PFSK-1 (cell line): ENCODE data around the gene ZNF593.

ENCODE experiments used
- FOXP2 ChIP-seq: optimal IDR thresholded peaks from 2 replicates; pipeline ENCODE3; 2011; ENCODE audit warnings: borderline replicate concordance, control low read depth, inconsistent platforms; ENCODE audit not compliant: insufficient read depth; ENCODE audit errors: extremely low read length, extremely low read depth
- POLR2AphosphoS5 ChIP-seq: IDR thresholded peaks from 2 replicates; pipeline ENCODE4 v1.6.1; 2012; ENCODE audit warnings: low read depth, mild to moderate bottlenecking, control low read depth, low read length, moderate library complexity
- SIN3A ChIP-seq: IDR thresholded peaks from 2 replicates; pipeline ENCODE4 v1.6.1; 2012; ENCODE audit warnings: mild to moderate bottlenecking, low read length, moderate library complexity, borderline replicate concordance; ENCODE audit not compliant: insufficient read depth
- TAF1 ChIP-seq: IDR thresholded peaks from 2 replicates; pipeline ENCODE4 v1.6.1; 2012; ENCODE audit warnings: low read length, control low read depth, borderline replicate concordance; ENCODE audit not compliant: insufficient read depth
- TF ChIP-seq, protein P1 (sequence below), 2 experiments: IDR thresholded peaks; 2 replicates each; pipeline versions ENCODE4 v1.6.1 to v1.8.0; 2011 to 2012; ENCODE audit warnings: low read depth in 2 of 2, low read length in 2 of 2, control low read depth in 1 of 2, inconsistent platforms in 1 of 2, mild to moderate bottlenecking in 1 of 2, moderate library complexity in 1 of 2; ENCODE audit not compliant: insufficient read depth in 1 of 2

The ZNF593 gene

DNA sequence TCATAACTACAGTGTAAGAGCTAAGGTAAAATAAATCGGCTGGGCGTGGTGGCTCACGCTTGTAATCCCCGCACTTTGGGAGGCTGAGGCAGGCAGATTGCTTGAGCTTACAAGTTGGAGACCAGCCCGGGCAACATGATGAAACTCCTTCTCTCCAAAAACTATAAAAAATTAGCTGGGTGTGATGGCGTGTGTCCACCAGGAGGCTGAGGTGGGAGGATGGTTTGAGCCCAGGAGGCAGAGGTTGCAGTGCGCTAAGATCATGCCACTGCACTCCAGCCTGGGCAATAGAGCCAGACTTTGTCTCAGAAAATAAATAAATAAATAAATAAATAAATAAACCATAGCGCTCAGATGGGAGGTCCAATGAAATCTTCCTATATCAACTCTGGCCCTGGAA, 27.5 kb upstream of the ZNF593 start:
- TF ChIP-seq POLR2AphosphoS5 (no peak), SIN3A (no peak), TAF1 (no peak), FOXP2 (no peak)
- TF ChIP-seq, protein P1, sequence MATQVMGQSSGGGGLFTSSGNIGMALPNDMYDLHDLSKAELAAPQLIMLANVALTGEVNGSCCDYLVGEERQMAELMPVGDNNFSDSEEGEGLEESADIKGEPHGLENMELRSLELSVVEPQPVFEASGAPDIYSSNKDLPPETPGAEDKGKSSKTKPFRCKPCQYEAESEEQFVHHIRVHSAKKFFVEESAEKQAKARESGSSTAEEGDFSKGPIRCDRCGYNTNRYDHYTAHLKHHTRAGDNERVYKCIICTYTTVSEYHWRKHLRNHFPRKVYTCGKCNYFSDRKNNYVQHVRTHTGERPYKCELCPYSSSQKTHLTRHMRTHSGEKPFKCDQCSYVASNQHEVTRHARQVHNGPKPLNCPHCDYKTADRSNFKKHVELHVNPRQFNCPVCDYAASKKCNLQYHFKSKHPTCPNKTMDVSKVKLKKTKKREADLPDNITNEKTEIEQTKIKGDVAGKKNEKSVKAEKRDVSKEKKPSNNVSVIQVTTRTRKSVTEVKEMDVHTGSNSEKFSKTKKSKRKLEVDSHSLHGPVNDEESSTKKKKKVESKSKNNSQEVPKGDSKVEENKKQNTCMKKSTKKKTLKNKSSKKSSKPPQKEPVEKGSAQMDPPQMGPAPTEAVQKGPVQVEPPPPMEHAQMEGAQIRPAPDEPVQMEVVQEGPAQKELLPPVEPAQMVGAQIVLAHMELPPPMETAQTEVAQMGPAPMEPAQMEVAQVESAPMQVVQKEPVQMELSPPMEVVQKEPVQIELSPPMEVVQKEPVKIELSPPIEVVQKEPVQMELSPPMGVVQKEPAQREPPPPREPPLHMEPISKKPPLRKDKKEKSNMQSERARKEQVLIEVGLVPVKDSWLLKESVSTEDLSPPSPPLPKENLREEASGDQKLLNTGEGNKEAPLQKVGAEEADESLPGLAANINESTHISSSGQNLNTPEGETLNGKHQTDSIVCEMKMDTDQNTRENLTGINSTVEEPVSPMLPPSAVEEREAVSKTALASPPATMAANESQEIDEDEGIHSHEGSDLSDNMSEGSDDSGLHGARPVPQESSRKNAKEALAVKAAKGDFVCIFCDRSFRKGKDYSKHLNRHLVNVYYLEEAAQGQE (IDR thresholded peaks at IDR 0.05; ENCODE audit: insufficient read depth in 1 of 2, low read depth in 2 of 2, low read length in 2 of 2) = no peak

DNA sequence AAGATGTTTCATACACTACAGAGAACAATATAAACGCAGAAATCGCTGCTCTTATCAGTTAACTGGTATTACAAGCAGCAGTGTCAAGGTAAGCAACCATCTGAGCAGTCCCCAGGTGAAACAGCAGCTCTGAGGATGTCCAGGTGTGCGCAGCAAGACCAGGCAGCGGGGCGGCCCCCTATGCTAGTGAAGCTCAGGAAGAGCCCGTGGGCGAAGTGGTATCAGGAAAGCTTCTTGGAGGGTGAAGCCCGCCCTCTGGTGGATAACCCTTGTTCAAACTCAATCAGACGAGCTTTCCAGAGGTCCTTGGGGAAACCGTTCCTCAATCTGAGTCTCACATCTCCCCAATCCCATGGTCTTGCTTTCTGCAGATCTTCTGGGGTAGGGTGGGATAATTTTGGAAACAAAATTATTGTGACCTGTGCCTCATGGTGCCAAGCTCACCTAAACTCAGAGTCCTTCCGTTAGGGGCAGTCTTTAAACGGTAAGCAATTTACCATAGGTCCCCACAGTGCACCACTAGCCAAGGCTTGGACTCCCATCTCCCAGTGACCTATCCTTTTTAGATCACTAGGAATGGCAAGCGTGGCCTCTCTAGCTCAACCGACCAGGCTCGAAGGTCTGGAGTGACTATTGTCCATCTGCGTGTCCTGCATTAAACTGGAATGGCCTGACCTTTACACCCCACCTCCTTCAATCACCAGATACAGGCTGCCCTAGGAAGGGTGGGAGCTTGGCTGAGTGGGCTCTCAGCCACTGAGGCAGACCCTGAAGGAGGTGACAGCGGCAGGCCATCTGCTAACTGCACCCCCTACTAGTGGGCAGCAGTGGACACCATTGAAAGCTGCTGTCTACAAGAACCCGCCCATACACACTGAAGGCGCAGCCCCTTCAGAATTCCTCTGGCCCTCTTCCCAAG, 24.4 kb upstream of the ZNF593 start:
- TF ChIP-seq POLR2AphosphoS5 (no peak), SIN3A (no peak), FOXP2 (no peak), TAF1 (no peak)
- TF ChIP-seq, protein P1 (IDR thresholded peaks at IDR 0.05; ENCODE audit: insufficient read depth in 1 of 2, low read depth in 2 of 2, low read length in 2 of 2) = no peak

DNA sequence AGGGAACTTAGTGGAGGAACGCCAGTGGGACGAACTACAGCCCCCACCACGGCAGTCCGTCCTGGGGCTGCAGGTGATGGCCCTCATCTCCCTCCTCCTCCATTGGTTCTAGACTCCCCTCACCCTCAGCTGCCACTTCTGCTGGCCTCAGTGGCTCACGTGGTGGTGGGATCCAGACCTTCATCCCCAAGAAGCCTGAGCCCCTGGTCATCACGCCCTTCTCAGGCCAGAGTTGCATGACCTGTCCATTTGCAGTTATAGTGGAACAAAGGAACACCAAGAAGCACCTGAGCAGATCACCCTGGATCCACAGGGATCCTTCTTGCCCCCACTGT, 23.8 kb upstream of the ZNF593 start:
- TF ChIP-seq, protein P1 (IDR thresholded peaks at IDR 0.05; ENCODE audit: insufficient read depth in 1 of 2, low read depth in 2 of 2, low read length in 2 of 2) = no peak
- TF ChIP-seq FOXP2 (no peak), SIN3A (no peak), TAF1 (no peak)

DNA sequence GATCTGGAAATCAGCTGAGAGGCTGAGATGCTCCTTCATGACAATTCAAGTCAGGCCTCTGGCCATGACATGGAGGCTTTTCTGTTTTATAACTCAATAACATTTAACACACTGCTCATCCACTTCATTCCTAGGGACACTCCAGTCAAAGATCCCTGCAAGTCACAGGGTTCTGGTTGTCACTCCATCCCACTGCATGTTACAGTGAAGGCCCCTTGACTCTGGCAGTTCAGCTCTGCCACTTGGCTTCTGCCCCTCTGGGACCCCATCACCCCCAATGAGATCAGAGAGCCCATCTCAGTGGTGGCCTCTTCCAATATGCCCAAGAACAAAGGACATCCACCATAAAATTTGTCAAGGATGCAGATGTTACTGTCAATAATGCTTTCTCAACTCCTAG, 20.8 kb upstream of the ZNF593 start:
- TF ChIP-seq TAF1 (no peak), SIN3A (no peak), FOXP2 (no peak), POLR2AphosphoS5 (no peak)
- TF ChIP-seq, protein P1 (IDR thresholded peaks at IDR 0.05; ENCODE audit: insufficient read depth in 1 of 2, low read depth in 2 of 2, low read length in 2 of 2) = no peak

DNA sequence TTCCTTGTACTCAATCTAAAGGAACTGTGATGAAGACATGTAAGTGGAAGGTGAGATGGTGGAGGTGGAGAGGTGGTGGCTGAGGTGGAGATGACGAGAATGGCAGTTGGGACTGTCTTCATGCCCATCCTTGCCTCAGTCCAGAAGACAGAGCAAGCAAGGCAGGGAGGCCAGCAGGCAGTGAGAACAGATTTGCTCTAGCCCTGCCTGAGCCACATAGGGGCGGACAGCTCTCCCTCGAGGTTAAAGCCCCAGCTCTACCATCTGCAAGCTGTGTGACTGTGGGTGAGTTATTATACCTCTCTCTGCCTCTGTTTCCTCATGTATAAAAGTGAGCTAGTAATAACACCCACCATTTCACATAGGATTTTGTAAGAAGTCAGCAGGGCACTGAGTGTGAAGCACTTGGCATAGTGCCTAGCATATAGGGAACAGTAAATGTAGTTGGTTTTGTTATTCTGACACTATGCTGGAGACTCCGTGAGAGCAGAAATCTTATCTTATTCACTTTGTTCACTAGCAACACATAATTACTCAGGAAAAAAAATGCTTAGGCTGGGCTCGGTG, 15.7 kb upstream of the ZNF593 start:
- TF ChIP-seq, protein P1 (IDR thresholded peaks at IDR 0.05; ENCODE audit: insufficient read depth in 1 of 2, low read depth in 2 of 2, low read length in 2 of 2) = no peak
